Measurements from ENCODE around the gene AHDC1. TPM values are rescaled to one million over a fixed set of nuclear protein-coding genes. Genes with fewer than 3 reads are reported as not detected.
A peak's percentile ranks its signal among the peaks of the same experiment; 100 is the strongest.
"Not testable (repeated sequence)": the region's sequence is repeated elsewhere in the genome, so short reads cannot be mapped to it uniquely, and the experiment has no call there.

Gene AHDC1
- polyA plus RNA-seq, 1 experiment: 3.0 TPM

- Histone ChIP-seq H3K27ac (ENCODE audit: low read depth, low read length) (no peak overlapping the region), H3K4me3 (ENCODE audit: low read depth, low read length) (no peak overlapping the region), H3K9me3 (ENCODE audit: control insufficient read depth, insufficient read depth, low read length) (peaks cover 5% of the 10 kb centered on the region; the same call in 1 of the 2 replicates), H3K27me3 (ENCODE audit: control insufficient read depth, insufficient read depth, low read length) (no peaks in the 10 kb centered on the region)
- TF ChIP-seq CTCF (IDR thresholded peaks at IDR 0.05; ENCODE audit: low read depth, low read length): no peak
- CTCF ChIA-PET: interaction anchor here (0.5 to 6.3 kb wide), 41 partner anchors 7 to 259 kb away, joined by 3 to 180 read pairs (median 7); partner anchors contain the start of genes AHDC1, IFI6 and WASF2
- no peak for DNase-seq (ENCODE audit: low read depth, low spot score)
- POLR2A ChIA-PET: interaction anchor here (1.6 to 1.9 kb wide), 3 partner anchors 19 to 66 kb away, joined by 7 to 13 read pairs (median 12); partner anchors contain the start of genes AHDC1 and WASF2
Observed at GRCh38 chr1:27555700-27556424, 48.1 kb downstream of the AHDC1 start.

- H3K27me3 ChIP-seq (ENCODE audit: control insufficient read depth, insufficient read depth, low read length): no peaks in the 10 kb centered on the region
- no peak overlapping the region for H3K4me3 ChIP-seq (ENCODE audit: low read depth, low read length)
- CTCF ChIA-PET: interaction anchor here (0.5 to 6.3 kb wide), 7 partner anchors 13 to 162 kb away, joined by 3 to 180 read pairs (median 8); partner anchors contain the start of gene AHDC1
- POLR2A ChIA-PET: interaction anchor here (1.3 kb wide), 1 partner anchor 49 kb away, joined by 5 read pairs; the partner anchor contains the start of gene AHDC1
- TF ChIP-seq CTCF (IDR thresholded peaks at IDR 0.05; ENCODE audit: low read depth, low read length): no peak
- peaks cover 9% of the 10 kb centered on the region; the same call in 1 of the 2 replicates for H3K9me3 ChIP-seq (ENCODE audit: control insufficient read depth, insufficient read depth, low read length)
- no peak overlapping the region for H3K27ac ChIP-seq (ENCODE audit: low read depth, low read length)
- DNase-seq (ENCODE audit: low read depth, low spot score): no peak
Observed at GRCh38 chr1:27554759-27555699, 48.9 kb downstream of the AHDC1 start.

- no peak for DNase-seq (ENCODE audit: low read depth, low spot score)
- ChIA-PET CTCF (interaction anchor here (0.6 to 6.3 kb wide), 3 partner anchors 15 to 163 kb away, joined by 3 to 180 read pairs (median 125); partner anchors contain the start of gene AHDC1), POLR2A (interaction anchor here (1.3 kb wide), 1 partner anchor 50 kb away, joined by 5 read pairs; the partner anchor contains the start of gene AHDC1)
- H3K9me3 ChIP-seq (ENCODE audit: control insufficient read depth, insufficient read depth, low read length): peaks cover 9% of the 10 kb centered on the region; the same call in 1 of the 2 replicates
- H3K27ac ChIP-seq (ENCODE audit: low read depth, low read length): peak overlapping the region; percentile 39
- H3K4me3 ChIP-seq (ENCODE audit: low read depth, low read length): no peak overlapping the region
- H3K27me3 ChIP-seq (ENCODE audit: control insufficient read depth, insufficient read depth, low read length): no peaks in the 10 kb centered on the region
- TF ChIP-seq CTCF (IDR thresholded peaks at IDR 0.05; ENCODE audit: low read depth, low read length): no peak
Observed at GRCh38 chr1:27554293-27554692, 49.7 kb downstream of the AHDC1 start.

GRCh38 chr1:27553823-27554222, 50.1 kb downstream of the AHDC1 start:
- H3K27me3 ChIP-seq (ENCODE audit: control insufficient read depth, insufficient read depth, low read length); DNase-seq (ENCODE audit: low read depth, low spot score); H3K9me3 ChIP-seq (ENCODE audit: control insufficient read depth, insufficient read depth, low read length); H3K27ac ChIP-seq (ENCODE audit: low read depth, low read length); H3K4me3 ChIP-seq (ENCODE audit: low read depth, low read length): not testable (repeated sequence)
- CTCF ChIA-PET: interaction anchor here (0.5 to 6.3 kb wide), 3 partner anchors 15 to 118 kb away, joined by 6 to 180 read pairs (median 125); partner anchors contain the start of gene AHDC1
- POLR2A ChIA-PET: interaction anchor here (1.3 kb wide), 1 partner anchor 50 kb away, joined by 5 read pairs; the partner anchor contains the start of gene AHDC1

- H3K9me3 ChIP-seq (ENCODE audit: control insufficient read depth, insufficient read depth, low read length): peaks cover 9% of the 10 kb centered on the region; the same call in 1 of the 2 replicates
- CTCF ChIA-PET: interaction anchor here (1.1 to 6.3 kb wide), 2 partner anchors 12 to 51 kb away, joined by 3 to 180 read pairs; partner anchors contain the start of gene AHDC1
- POLR2A ChIA-PET: interaction anchor here (0.7 kb wide), 1 partner anchor 52 kb away, joined by 4 read pairs; no protein-coding TSS in a partner anchor
- no peak overlapping the region for H3K27ac ChIP-seq (ENCODE audit: low read depth, low read length)
- TF ChIP-seq CTCF (IDR thresholded peaks at IDR 0.05; ENCODE audit: low read depth, low read length): no peak
- no peaks in the 10 kb centered on the region for H3K27me3 ChIP-seq (ENCODE audit: control insufficient read depth, insufficient read depth, low read length)
- DNase-seq (ENCODE audit: low read depth, low spot score): no peak
- no peak overlapping the region for H3K4me3 ChIP-seq (ENCODE audit: low read depth, low read length)
Observed at GRCh38 chr1:27552911-27553420, 51.0 kb downstream of the AHDC1 start.
